ENCODE results near the gene RAB11B. TPM values are rescaled to one million over a fixed set of nuclear protein-coding genes. Genes with fewer than 3 reads are reported as not detected.
A peak's percentile ranks its signal among the peaks of the same experiment; 100 is the strongest.
"Not testable (repeated sequence)": the region's sequence is repeated elsewhere in the genome, so short reads cannot be mapped to it uniquely, and the experiment has no call there.

The RAB11B gene
- total RNA-seq, 1 donor from 2014 or later: 157 TPM

GRCh38 chr19:8377598-8377997 is 12.6 kb upstream of the RAB11B start:
- no peak for TF ChIP-seq CTCF (IDR thresholded peaks at IDR 0.05; ENCODE audit: borderline replicate concordance)
- intact Hi-C loops (cut with micrococcal nuclease): no loop called here
- Histone ChIP-seq H3K27me3 (ENCODE audit: low read depth) (no peaks in the 10 kb centered on the region), H3K9me3 (replicated peaks) (peaks cover 12% of the 10 kb centered on the region), H3K4me1 (peaks cover 11% of the 10 kb centered on the region), H3K36me3 (peaks cover 28% of the 10 kb centered on the region), H3K4me3 (no peak overlapping the region), H3K27ac (replicated peaks) (no peak overlapping the region)
- no peak for DNase-seq

- H3K36me3 ChIP-seq: peaks cover 11% of the 10 kb centered on the region
- intact Hi-C loops (cut with micrococcal nuclease); DNase-seq; H3K4me1 ChIP-seq; H3K27me3 ChIP-seq (ENCODE audit: low read depth); H3K4me3 ChIP-seq; H3K27ac ChIP-seq (replicated peaks): not testable (repeated sequence)
- peaks cover 12% of the 10 kb centered on the region for H3K9me3 ChIP-seq (replicated peaks)
These were observed 10.8 kb upstream of the RAB11B start for GRCh38 chr19:8379156-8379891.

GRCh38 chr19:8384569-8384968 is 5.6 kb upstream of the RAB11B start:
- peaks cover 11% of the 10 kb centered on the region for H3K36me3 ChIP-seq
- H3K4me1 ChIP-seq; intact Hi-C loops (cut with micrococcal nuclease); H3K27me3 ChIP-seq (ENCODE audit: low read depth); H3K4me3 ChIP-seq; DNase-seq: not testable (repeated sequence)
- peaks cover 12% of the 10 kb centered on the region for H3K9me3 ChIP-seq (replicated peaks)
- peak overlapping the region; percentile 3 for H3K27ac ChIP-seq (replicated peaks)

- peak overlapping the region; percentile 3 for H3K27ac ChIP-seq (replicated peaks)
- intact Hi-C loops (cut with micrococcal nuclease); H3K4me1 ChIP-seq; H3K36me3 ChIP-seq; H3K9me3 ChIP-seq (replicated peaks); H3K4me3 ChIP-seq; H3K27me3 ChIP-seq (ENCODE audit: low read depth); DNase-seq: not testable (repeated sequence)
These were observed 5.1 kb upstream of the RAB11B start for GRCh38 chr19:8385103-8385502.

GRCh38 chr19:8385566-8385965 is 4.6 kb upstream of the RAB11B start:
- H3K27me3 ChIP-seq (ENCODE audit: low read depth); H3K36me3 ChIP-seq; H3K4me3 ChIP-seq; H3K9me3 ChIP-seq (replicated peaks); intact Hi-C loops (cut with micrococcal nuclease); DNase-seq: not testable (repeated sequence)
- Histone ChIP-seq H3K27ac (replicated peaks) (peak overlapping the region; percentile 3), H3K4me1 (peaks cover 13% of the 10 kb centered on the region)

DNA sequence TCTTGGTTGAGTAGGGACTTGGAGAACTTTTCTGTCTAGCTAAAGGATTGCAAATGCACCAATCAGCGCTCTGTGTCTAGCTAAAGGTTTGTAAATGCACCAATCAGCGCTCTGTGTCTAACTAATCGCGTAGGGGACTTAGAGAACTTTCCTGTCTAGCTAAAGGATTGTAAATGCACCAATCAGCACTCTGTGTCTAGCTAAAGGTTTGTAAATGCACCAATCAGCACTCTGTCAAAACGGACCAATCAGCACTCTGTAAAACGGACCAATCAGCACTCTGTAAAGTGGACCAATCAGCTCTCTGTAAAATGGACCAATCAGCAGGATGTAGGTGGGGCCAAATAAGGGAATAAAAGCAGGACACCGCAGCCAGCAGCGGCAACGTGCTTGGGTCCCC is 3.7 kb upstream of the RAB11B start:
- H3K4me3 ChIP-seq; DNase-seq; H3K27me3 ChIP-seq (ENCODE audit: low read depth); H3K27ac ChIP-seq (replicated peaks); H3K36me3 ChIP-seq; intact Hi-C loops (cut with micrococcal nuclease); H3K9me3 ChIP-seq (replicated peaks): not testable (repeated sequence)
- peaks cover 21% of the 10 kb centered on the region for H3K4me1 ChIP-seq

DNA sequence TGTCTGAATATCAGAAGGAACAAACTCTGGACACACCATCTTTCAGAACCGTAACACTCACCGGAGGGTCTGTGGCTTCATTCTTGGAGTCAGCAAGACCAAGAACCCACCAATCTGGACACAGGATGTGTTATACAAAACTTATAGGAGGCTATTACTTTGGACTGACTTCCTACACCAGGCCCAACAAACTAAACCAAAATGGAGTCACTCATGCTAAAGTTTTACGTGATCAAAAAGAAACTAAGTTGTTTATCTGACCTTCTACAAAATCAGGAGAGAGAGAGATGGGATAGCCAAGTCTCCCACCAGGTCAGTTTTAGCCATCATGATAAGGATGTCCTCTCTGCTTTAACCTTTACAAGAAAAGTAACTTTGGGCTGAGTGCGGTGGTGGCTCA is 3.2 kb upstream of the RAB11B start:
- TF ChIP-seq CTCF (IDR thresholded peaks at IDR 0.05; ENCODE audit: borderline replicate concordance): no peak
- Histone ChIP-seq H3K27ac (replicated peaks) (no peak overlapping the region), H3K36me3 (peaks cover 9% of the 10 kb centered on the region), H3K27me3 (ENCODE audit: low read depth) (no peaks in the 10 kb centered on the region), H3K4me1 (peaks cover 27% of the 10 kb centered on the region), H3K4me3 (no peak overlapping the region), H3K9me3 (replicated peaks) (peaks cover 3% of the 10 kb centered on the region)
- no peak for DNase-seq
- intact Hi-C loops (cut with micrococcal nuclease): no loop called here

DNA sequence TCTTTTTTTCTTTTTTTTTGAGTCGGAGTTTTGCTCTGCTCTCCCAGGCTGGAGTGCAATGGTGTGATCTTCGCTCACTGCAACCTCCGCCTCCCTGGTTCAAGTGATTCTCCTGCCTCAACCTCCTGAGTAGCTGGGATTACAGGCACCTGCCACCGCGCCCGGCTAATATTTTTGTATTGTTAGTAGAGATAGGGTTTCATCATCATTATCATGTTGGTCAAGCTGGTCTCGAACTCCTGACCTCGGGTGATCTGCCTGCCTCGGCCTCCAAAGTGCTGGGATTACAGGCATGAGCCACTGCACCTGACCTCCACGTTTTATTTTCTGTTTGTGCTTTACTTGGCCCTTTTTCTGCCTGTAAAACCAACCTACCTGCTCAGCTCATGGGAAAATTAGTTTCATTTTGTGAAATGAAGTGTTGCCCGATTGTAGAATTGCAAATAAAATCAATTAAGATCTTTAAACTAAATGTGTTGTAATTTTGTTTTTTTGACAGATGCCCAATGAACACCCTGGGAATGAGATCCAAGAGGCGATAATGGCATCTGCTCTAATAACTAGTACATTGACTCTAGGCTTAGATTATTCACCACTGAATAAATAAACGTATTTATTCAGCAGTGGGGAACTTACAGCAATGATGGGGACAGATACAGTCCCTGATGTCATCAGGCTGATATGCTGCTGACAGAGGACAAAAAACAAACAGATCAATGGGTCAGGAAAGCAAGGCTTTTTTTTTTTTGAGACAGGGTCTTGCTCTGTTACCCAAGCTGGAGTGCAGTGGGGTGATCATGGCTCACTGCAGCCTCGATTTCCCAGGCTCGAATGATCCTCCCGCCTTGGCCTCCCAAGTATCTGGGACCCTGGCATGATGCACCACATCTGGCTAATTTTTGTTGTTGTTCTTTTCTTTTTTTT is 2.2 kb upstream of the RAB11B start:
- no peak for DNase-seq
- Histone ChIP-seq H3K36me3 (peaks cover 9% of the 10 kb centered on the region), H3K9me3 (replicated peaks) (peaks cover 3% of the 10 kb centered on the region), H3K4me1 (peaks cover 36% of the 10 kb centered on the region), H3K27ac (replicated peaks) (no peak overlapping the region), H3K27me3 (ENCODE audit: low read depth) (no peaks in the 10 kb centered on the region), H3K4me3 (no peak overlapping the region)
- intact Hi-C loops (cut with micrococcal nuclease): no loop called here
- TF ChIP-seq CTCF (IDR thresholded peaks at IDR 0.05; ENCODE audit: borderline replicate concordance): no peak

All from left ventricle myocardium inferior (tissue), 1 donor.